HG03469 (cell line): ENCODE data around the gene ARPP19.
"Not testable (repeated sequence)": the region's sequence is repeated elsewhere in the genome, so short reads cannot be mapped to it uniquely, and the experiment has no call there.

Source experiments
- ATAC-seq: cut with Tn5 transposase; IDR thresholded peaks from one replicate; pipeline ENCODE4 v1.9.1; 2021; ENCODE audit warnings: mild to moderate bottlenecking, moderate library complexity, moderate number of reproducible peaks; ENCODE audit not compliant: unreplicated experiment

Gene ARPP19

GRCh38 chr15:52551762-52552161 is 17.1 kb downstream of the ARPP19 start:
- no peak for ATAC-seq

- not testable (repeated sequence) for ATAC-seq
Measured at GRCh38 chr15:52551186-52551585, 17.6 kb downstream of the ARPP19 start.

GRCh38 chr15:52546031-52546751 is 22.6 kb downstream of the ARPP19 start:
- no peak for ATAC-seq

- ATAC-seq = no peak
Measured at GRCh38 chr15:52540374-52541012, 28.3 kb downstream of the ARPP19 start.

GRCh38 chr15:52537459-52537858 is 31.4 kb downstream of the ARPP19 start:
- ATAC-seq = no peak

GRCh38 chr15:52532427-52532826 is 36.4 kb downstream of the ARPP19 start:
- no peak for ATAC-seq

GRCh38 chr15:52529940-52530339 is 38.9 kb downstream of the ARPP19 start:
- ATAC-seq = no peak

GRCh38 chr15:52529341-52529924 is 39.4 kb downstream of the ARPP19 start:
- no peak for ATAC-seq

- peak; percentile 81 for ATAC-seq
Measured at GRCh38 chr15:52528564-52529340, 40.1 kb downstream of the ARPP19 start, which contains the start of gene MYO5A. MYO5A (minus strand) TSS chr15:52528880; CDS start chr15:52528806, 74 bp downstream.

GRCh38 chr15:52527911-52528563 is 40.8 kb downstream of the ARPP19 start:
- no peak for ATAC-seq

GRCh38 chr15:52527196-52527910 is 41.5 kb downstream of the ARPP19 start:
- ATAC-seq = no peak

- no peak for ATAC-seq
Measured at GRCh38 chr15:52524223-52525136, 44.4 kb downstream of the ARPP19 start.

GRCh38 chr15:52523647-52524046 is 45.2 kb downstream of the ARPP19 start:
- ATAC-seq = no peak

- no peak for ATAC-seq
Measured at GRCh38 chr15:52523192-52523591, 45.6 kb downstream of the ARPP19 start.

- no peak for ATAC-seq
Measured at GRCh38 chr15:52521682-52522081, 47.1 kb downstream of the ARPP19 start.

GRCh38 chr15:52520421-52520820 is 48.4 kb downstream of the ARPP19 start:
- no peak for ATAC-seq

GRCh38 chr15:52518487-52519371 is 50.1 kb downstream of the ARPP19 start:
- no peak for ATAC-seq

- ATAC-seq = no peak
Measured at GRCh38 chr15:52517014-52517413, 51.8 kb downstream of the ARPP19 start.
